Measurements from ENCODE around the gene FPGS.

DNA sequence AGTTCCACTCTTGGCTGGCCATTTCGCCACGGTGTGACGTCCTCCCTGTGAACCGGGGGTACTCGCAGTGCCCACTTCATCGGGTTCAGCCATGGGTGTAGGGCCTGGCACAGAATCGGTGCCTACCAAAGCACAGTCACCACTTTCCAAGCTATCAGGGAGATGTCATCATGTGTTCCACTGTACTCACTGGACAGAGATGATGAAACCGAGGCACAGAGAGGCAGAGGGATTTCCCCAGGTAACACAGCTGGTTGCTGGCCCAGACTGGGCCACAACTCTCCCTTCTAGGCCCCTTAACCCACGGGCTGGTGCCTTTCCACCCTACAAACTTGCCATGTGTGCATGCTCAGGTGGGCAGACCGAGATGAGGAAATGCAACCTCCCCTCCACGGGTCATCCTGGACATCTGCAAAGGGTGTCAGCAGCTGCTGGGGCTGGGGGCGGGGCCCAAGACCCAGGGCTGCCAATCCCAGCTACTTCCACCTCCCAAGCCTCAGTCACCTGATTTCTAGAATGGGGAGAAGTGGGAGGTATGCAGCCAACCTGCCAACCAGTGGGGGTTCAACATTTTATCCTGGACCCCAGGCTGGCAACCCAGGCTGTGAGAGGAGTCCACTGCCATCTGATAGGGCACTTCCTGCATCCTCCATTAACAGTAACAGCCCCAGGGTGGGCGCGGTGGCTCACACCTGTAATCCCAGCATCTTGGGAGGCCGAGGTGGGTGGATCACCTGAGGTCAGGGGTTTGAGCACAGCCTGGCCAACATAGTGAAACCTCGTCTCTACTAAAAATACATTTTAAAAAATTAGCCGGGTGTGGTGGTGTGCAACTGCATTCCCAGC, 23.3 kb upstream of the FPGS start:
- no peak for TF ChIP-seq CTCF (IDR thresholded peaks at IDR 0.05; ENCODE audit: low read depth, low read length, poor library complexity, severe bottlenecking)
- no peak for TF ChIP-seq EZH2phosphoT487 (IDR thresholded peaks at IDR 0.05; ENCODE audit: borderline replicate concordance, low read length)

All from DOHH2 (cell line).